ENCODE measurements around the gene EMILIN2.

DNA sequence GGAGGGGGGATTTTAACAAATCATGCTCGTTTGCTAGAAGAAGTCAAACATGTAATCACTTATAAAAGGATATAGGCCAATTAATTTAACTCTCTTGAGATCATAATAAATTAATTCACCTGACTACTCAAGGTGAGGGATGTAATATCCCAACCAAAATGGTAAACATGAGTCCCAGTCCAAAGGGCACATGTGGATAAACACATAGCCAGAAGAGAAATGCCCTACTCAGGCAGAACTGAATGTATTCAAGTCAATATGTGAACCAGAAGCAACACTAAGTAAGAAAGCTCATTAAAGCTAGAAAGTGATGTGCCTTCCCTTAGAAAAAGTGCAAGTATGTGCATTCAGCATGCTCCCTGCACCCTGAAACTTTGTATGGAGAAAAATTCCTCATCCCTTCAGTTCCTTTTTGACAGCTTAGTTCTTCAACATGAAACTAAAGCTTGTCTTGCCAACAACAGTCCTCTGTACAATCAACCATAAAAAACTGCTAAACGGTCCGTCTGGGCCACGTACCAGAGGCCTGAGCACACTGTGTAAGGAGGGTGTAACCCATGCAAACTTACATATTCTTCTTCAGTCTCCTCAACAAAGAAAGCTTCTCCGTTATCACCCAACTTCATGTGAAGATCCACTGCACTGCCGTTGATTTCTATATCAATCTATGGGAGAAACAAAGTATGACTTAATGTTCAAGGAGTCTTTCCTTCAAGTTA is 107.3 kb downstream of the EMILIN2 start:
- TF ChIP-seq, protein P1, sequence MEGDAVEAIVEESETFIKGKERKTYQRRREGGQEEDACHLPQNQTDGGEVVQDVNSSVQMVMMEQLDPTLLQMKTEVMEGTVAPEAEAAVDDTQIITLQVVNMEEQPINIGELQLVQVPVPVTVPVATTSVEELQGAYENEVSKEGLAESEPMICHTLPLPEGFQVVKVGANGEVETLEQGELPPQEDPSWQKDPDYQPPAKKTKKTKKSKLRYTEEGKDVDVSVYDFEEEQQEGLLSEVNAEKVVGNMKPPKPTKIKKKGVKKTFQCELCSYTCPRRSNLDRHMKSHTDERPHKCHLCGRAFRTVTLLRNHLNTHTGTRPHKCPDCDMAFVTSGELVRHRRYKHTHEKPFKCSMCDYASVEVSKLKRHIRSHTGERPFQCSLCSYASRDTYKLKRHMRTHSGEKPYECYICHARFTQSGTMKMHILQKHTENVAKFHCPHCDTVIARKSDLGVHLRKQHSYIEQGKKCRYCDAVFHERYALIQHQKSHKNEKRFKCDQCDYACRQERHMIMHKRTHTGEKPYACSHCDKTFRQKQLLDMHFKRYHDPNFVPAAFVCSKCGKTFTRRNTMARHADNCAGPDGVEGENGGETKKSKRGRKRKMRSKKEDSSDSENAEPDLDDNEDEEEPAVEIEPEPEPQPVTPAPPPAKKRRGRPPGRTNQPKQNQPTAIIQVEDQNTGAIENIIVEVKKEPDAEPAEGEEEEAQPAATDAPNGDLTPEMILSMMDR (conservative IDR thresholded peaks at IDR 0.05; ENCODE audit: low read length) = no peak
- no peak for TF ChIP-seq EZH2phosphoT487 (IDR thresholded peaks at IDR 0.05; ENCODE audit: borderline replicate concordance, low read depth, low read length)
